Endodermal cell (in vitro differentiated cells): ENCODE results near the gene RSF1. TPM values are rescaled to one million over a fixed set of nuclear protein-coding genes. Genes with fewer than 3 reads are reported as not detected.

Experiments
- DNase-seq: peaks from one replicate; pipeline ENCODE4 v3.0.0-alpha.2; 2017
- H3K27ac ChIP-seq: 2 replicates; pipeline ENCODE4 v1.5.1; 2013; ENCODE audit warnings: mild to moderate bottlenecking, low read depth, low read length, moderate library complexity
- H3K27me3 ChIP-seq: 2 replicates; pipeline ENCODE4 v1.6.1; 2013; ENCODE audit warnings: mild to moderate bottlenecking, low read length, moderate library complexity; ENCODE audit not compliant: insufficient read depth, control insufficient read depth, poor library complexity, severe bottlenecking
- H3K36me3 ChIP-seq: 2 replicates; pipeline ENCODE4 v1.7.0; 2013; ENCODE audit warnings: mild to moderate bottlenecking, low read length, moderate library complexity; ENCODE audit not compliant: control insufficient read depth, insufficient read depth
- H3K4me1 ChIP-seq: one replicate; pipeline ENCODE4 v1.7.0; 2013; ENCODE audit warnings: low read length; ENCODE audit not compliant: control insufficient read depth, insufficient read depth
- H3K4me3 ChIP-seq: 2 replicates; pipeline ENCODE4 v1.5.1; 2013; ENCODE audit warnings: mild to moderate bottlenecking, low read length, moderate library complexity
- H3K9ac ChIP-seq: 2 replicates; pipeline ENCODE4 v1.6.1; 2013; ENCODE audit warnings: mild to moderate bottlenecking, low read length, moderate library complexity; ENCODE audit not compliant: poor library complexity, severe bottlenecking; ENCODE audit errors: extremely low read depth
- H3K9me3 ChIP-seq: 2 replicates; pipeline ENCODE4 v1.6.1; 2013; ENCODE audit warnings: mild to moderate bottlenecking, low read length, moderate library complexity; ENCODE audit not compliant: control insufficient read depth
- H3K27ac Mint-ChIP-seq: 2 replicates; pipeline ENCODE4 v1.8.0; 2020; ENCODE audit warnings: mixed read lengths
- H3K27me3 Mint-ChIP-seq: 2 replicates; pipeline ENCODE4 v1.8.0; 2021; ENCODE audit warnings: mild to moderate bottlenecking, mixed read lengths; ENCODE audit not compliant: insufficient read depth
- H3K36me3 Mint-ChIP-seq: 2 replicates; pipeline ENCODE4 v1.8.0; 2020; ENCODE audit warnings: low read depth, mixed read lengths
- H3K4me1 Mint-ChIP-seq: 2 replicates; pipeline ENCODE4 v1.8.0; 2020; ENCODE audit warnings: mixed read lengths
- H3K4me3 Mint-ChIP-seq: 2 replicates; pipeline ENCODE4 v1.8.0; 2020; ENCODE audit warnings: mild to moderate bottlenecking, moderate library complexity, mixed read lengths
- H3K9me3 Mint-ChIP-seq: 2 replicates; pipeline ENCODE4 v1.8.0; 2020; ENCODE audit warnings: mild to moderate bottlenecking, mixed read lengths
- WGBS, 2 experiments: methylation state at CpG; one replicate each; pipeline versions ENCODE4 v1.1.5 to v1.1.7; 2013; ENCODE audit warnings: missing lambda C conversion rate in 2 of 2, mixed read lengths in 1 of 2; ENCODE audit not compliant: insufficient coverage in 1 of 2, insufficient read length in 1 of 2; 5-methylcytosine and 5-hydroxymethylcytosine counted together
- total RNA-seq, 2 donors: library from RNA; stranded (reverse); fragmentation: NEBNext Ultra II Directional in 1 of 2; extraction: Animal tissue kit (Norgen Biotek cat#: 25700) in 1 of 2; gene quantifications; 2 replicates in 1 of 2; 3 replicates in 1 of 2; pipeline ENCODE4 v1.2.1, GENCODE V29; 2021
- TF ChIP-seq, protein P1 (sequence below): fragments of 200-600 bp; sonication (generic); conservative IDR thresholded peaks from 2 replicates; pipeline ENCODE4 v1.5.0; 2021; ENCODE audit warnings: antibody characterized with exemption, mild to moderate bottlenecking

RSF1 gene
- total RNA-seq, 2 donors from 2014 or later = 69.3 to 71.0 TPM

DNA sequence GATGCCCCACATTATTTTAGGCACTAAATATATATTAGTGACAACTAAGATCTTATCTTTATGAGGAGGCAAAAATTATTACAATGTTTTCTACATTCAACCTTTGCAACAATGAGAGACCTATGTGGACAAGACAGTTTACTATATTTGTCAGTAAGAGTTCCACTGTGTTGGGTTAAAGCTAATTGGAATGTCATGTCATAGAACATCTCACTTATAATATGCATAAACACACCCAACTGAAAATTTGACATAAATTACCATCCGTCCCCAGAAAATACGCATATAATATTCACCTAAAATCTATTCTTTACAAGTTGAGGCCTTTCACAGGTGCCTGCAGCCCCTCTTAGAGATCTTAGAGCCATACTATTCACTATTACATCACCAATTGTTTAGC, 84.0 kb downstream of the RSF1 start:
- Mint-ChIP-seq H3K4me3 (no peak overlapping the region), H3K36me3 (peaks cover 70% of the 10 kb centered on the region), H3K4me1 (no peaks in the 10 kb centered on the region), H3K27ac (no peak overlapping the region), H3K9me3 (peaks cover 12% of the 10 kb centered on the region), H3K27me3 (no peaks in the 10 kb centered on the region)
- H3K27me3 ChIP-seq = no peaks in the 10 kb centered on the region
- H3K36me3 ChIP-seq = peaks cover 76% of the 10 kb centered on the region
- TF ChIP-seq, protein P1, sequence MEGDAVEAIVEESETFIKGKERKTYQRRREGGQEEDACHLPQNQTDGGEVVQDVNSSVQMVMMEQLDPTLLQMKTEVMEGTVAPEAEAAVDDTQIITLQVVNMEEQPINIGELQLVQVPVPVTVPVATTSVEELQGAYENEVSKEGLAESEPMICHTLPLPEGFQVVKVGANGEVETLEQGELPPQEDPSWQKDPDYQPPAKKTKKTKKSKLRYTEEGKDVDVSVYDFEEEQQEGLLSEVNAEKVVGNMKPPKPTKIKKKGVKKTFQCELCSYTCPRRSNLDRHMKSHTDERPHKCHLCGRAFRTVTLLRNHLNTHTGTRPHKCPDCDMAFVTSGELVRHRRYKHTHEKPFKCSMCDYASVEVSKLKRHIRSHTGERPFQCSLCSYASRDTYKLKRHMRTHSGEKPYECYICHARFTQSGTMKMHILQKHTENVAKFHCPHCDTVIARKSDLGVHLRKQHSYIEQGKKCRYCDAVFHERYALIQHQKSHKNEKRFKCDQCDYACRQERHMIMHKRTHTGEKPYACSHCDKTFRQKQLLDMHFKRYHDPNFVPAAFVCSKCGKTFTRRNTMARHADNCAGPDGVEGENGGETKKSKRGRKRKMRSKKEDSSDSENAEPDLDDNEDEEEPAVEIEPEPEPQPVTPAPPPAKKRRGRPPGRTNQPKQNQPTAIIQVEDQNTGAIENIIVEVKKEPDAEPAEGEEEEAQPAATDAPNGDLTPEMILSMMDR = no peak
- no peak for DNase-seq
- H3K4me3 ChIP-seq = no peak overlapping the region
- 86 to 96% methylated on average over 2 of the region's 2 CpGs for WGBS, 2 experiments
- H3K4me1 ChIP-seq = no peaks in the 10 kb centered on the region
- H3K9ac ChIP-seq = no peak overlapping the region
- H3K27ac ChIP-seq = no peak overlapping the region
- H3K9me3 ChIP-seq = peaks cover 35% of the 10 kb centered on the region

DNA sequence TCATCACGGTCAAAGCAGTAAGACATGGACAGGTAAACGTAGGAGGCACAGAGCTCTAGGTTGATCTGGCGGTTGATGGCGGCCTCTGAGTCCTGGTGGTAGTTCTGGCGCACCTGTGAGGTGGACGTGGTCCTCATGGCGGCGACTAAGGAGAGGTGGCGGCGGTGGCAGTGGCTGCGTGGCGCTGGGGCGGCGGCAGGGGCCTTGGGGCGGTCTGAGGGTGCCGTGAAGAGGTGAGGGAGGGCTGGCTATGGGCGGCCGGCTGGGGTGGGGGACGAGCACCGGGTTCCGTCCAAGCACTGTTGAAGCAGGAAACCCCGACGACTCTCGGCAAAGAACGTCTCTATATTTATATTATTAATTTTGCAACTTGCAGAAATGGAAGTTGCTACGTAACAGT, 85.6 kb downstream of the RSF1 start:
- Histone ChIP-seq H3K36me3 (peaks cover 70% of the 10 kb centered on the region), H3K4me1 (no peaks in the 10 kb centered on the region), H3K9me3 (peaks cover 50% of the 10 kb centered on the region), H3K27ac (no peak overlapping the region), H3K9ac (no peak overlapping the region), H3K4me3 (no peak overlapping the region), H3K27me3 (no peaks in the 10 kb centered on the region)
- H3K36me3 Mint-ChIP-seq = peaks cover 72% of the 10 kb centered on the region
- peaks cover 25% of the 10 kb centered on the region for H3K9me3 Mint-ChIP-seq
- DNase-seq = no peak
- H3K4me3 Mint-ChIP-seq = no peak overlapping the region
- TF ChIP-seq, protein P1 = no peak
- no peaks in the 10 kb centered on the region for H3K4me1 Mint-ChIP-seq
- 96 to 100% methylated on average over 12 to 25 of the region's 26 CpGs for WGBS, 2 experiments
- no peaks in the 10 kb centered on the region for H3K27me3 Mint-ChIP-seq
- no peak overlapping the region for H3K27ac Mint-ChIP-seq

DNA sequence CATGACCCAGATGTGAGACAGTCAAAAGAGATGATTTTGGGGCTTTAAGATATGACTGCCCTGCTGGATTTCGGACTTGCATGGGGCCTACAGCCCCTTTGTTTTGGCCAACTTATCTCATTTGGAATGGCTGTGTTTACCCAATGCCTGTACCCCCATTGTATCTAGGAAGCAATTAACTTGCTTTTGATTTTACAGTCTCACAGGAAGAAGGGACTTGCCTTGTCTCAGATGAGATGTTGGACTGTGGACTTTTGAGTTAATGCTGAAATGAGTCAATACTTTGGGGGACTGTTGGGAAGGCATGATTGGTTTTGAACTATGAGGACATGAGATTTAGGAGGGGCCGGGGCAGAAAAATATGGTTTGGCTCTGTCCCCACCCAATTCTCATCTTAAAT, 88.4 kb downstream of the RSF1 start:
- DNase-seq = no peak
- Histone ChIP-seq H3K9me3 (peaks cover 39% of the 10 kb centered on the region), H3K27me3 (no peaks in the 10 kb centered on the region)

More for the DNA sequence above, 88.4 kb downstream of the RSF1 start:
- TF ChIP-seq, protein P1 = no peak
- no peak overlapping the region for H3K27ac ChIP-seq
- H3K36me3 ChIP-seq = peaks cover 54% of the 10 kb centered on the region
- no peak overlapping the region for H3K4me3 Mint-ChIP-seq
- H3K4me3 ChIP-seq = peak overlapping the region; percentile 35
- peaks cover 25% of the 10 kb centered on the region for H3K9me3 Mint-ChIP-seq
- no peak overlapping the region for H3K9ac ChIP-seq
- H3K27me3 Mint-ChIP-seq = no peaks in the 10 kb centered on the region
- H3K4me1 ChIP-seq = no peaks in the 10 kb centered on the region
- H3K36me3 Mint-ChIP-seq = peaks cover 58% of the 10 kb centered on the region
- 85 to 90% methylated on average over 1 of the region's 2 CpGs for WGBS, 2 experiments
- no peaks in the 10 kb centered on the region for H3K4me1 Mint-ChIP-seq
- H3K27ac Mint-ChIP-seq = no peak overlapping the region
